Measurements from ENCODE around the gene SERTAD1.

- TF ChIP-seq TEAD4 (IDR thresholded peaks at IDR 0.05): peak; percentile 29; the same call in 1 of the 2 replicates
- no peak for TF ChIP-seq REST (IDR thresholded peaks at IDR 0.05; ENCODE audit: low read depth)
- no peak for TF ChIP-seq RAD21 (IDR thresholded peaks at IDR 0.05; ENCODE audit: low read depth)
- TF ChIP-seq NFIC (IDR thresholded peaks at IDR 0.05): no peak
- TF ChIP-seq MAX (IDR thresholded peaks at IDR 0.05): no peak
- TF ChIP-seq EP300 (IDR thresholded peaks at IDR 0.05; ENCODE audit: borderline replicate concordance): no peak
- TF ChIP-seq CREB1 (IDR thresholded peaks at IDR 0.05; ENCODE audit: low read depth): no peak
- no peak for TF ChIP-seq TAF1 (IDR thresholded peaks at IDR 0.05; ENCODE audit: low read depth)
- TF ChIP-seq YY1 (IDR thresholded peaks at IDR 0.05; ENCODE audit: low read depth): no peak
- no peak for TF ChIP-seq EGR1 (IDR thresholded peaks at IDR 0.05)
- no peak for TF ChIP-seq CEBPB (IDR thresholded peaks at IDR 0.05)
Observed at GRCh38 chr19:40424637-40425449, 949 bp downstream of the SERTAD1 start.

Measured in Ishikawa (cell line).